Endometrial microvascular endothelial cells (primary cell): ENCODE measurements around the gene CGB1. TPM values are rescaled to one million over a fixed set of nuclear protein-coding genes. Genes with fewer than 3 reads are reported as not detected.
"Not testable (repeated sequence)": the region's sequence is repeated elsewhere in the genome, so short reads cannot be mapped to it uniquely, and the experiment has no call there.

Experiments used
- in situ Hi-C: cut with HindIII; loops from 2 replicates; pipeline ENCODE4 v1.10.0; 2017; ENCODE audit warnings: low sequenced_read_pairs, low pct_unique_long_range_greater_than_20kb; ENCODE audit errors: inconsistent ontology term
- total RNA-seq: library from RNA; depleted of rRNA; stranded (reverse); fragments of >200 nt; gene quantifications from one replicate; pipeline ENCODE4 v1.2.3, GENCODE V29; 2015; ENCODE audit errors: inconsistent ontology term

Gene CGB1
- not detected for total RNA-seq

- in situ Hi-C loops: not testable (repeated sequence)
Observed at GRCh38 chr19:49036815-49037214, at the start of gene CGB1. Gene CGB1 (minus strand): TSS chr19:49036895. CDS start chr19:49036711, 184 bp downstream.

GRCh38 chr19:49086296-49086695, 49.6 kb upstream of the CGB1 start:
- in situ Hi-C loops: no loop called here

- in situ Hi-C loops: no loop called here
Observed at GRCh38 chr19:49085868-49086232, 49.2 kb upstream of the CGB1 start.

GRCh38 chr19:49085020-49085867, 48.5 kb upstream of the CGB1 start, which contains the start of gene SNRNP70:
Gene SNRNP70 (plus strand): TSS chr19:49085451. CDS start chr19:49086415, 964 bp downstream.
- in situ Hi-C loops: no loop called here

GRCh38 chr19:49084206-49085019, 47.7 kb upstream of the CGB1 start:
- in situ Hi-C loops: no loop called here

- in situ Hi-C loops: no loop called here
Observed at GRCh38 chr19:49081273-49081672, 44.6 kb upstream of the CGB1 start.

- in situ Hi-C loops: no loop called here
Observed at GRCh38 chr19:49080392-49080791, 43.7 kb upstream of the CGB1 start.

- in situ Hi-C loops: not testable (repeated sequence)
Observed at GRCh38 chr19:49074869-49075268, 38.2 kb upstream of the CGB1 start.

GRCh38 chr19:49073514-49074378, 37.1 kb upstream of the CGB1 start:
- in situ Hi-C loops: no loop called here

- in situ Hi-C loops: no loop called here
Observed at GRCh38 chr19:49071860-49072547, 35.3 kb upstream of the CGB1 start.

GRCh38 chr19:49070416-49070815, 33.7 kb upstream of the CGB1 start:
- in situ Hi-C loops: no loop called here

GRCh38 chr19:49069026-49069425, 32.3 kb upstream of the CGB1 start:
- in situ Hi-C loops: no loop called here

GRCh38 chr19:49067554-49067953, 30.9 kb upstream of the CGB1 start:
- in situ Hi-C loops: no loop called here

GRCh38 chr19:49065905-49066512, 29.3 kb upstream of the CGB1 start:
- in situ Hi-C loops: no loop called here

- in situ Hi-C loops: no loop called here
Observed at GRCh38 chr19:49064768-49065611, 28.3 kb upstream of the CGB1 start, which contains the start of gene NTF4. Gene NTF4 (minus strand): TSS chr19:49064818. CDS start chr19:49061997, 2,821 bp downstream.

- in situ Hi-C loops: no loop called here
Observed at GRCh38 chr19:49064029-49064629, 27.4 kb upstream of the CGB1 start.

- in situ Hi-C loops: no loop called here
Observed at GRCh38 chr19:49061445-49061844, 24.8 kb upstream of the CGB1 start.
